SK-N-SH (cell line): Measurements from ENCODE around the gene ALPL.

Experiments
- EP300 ChIP-seq, 2 experiments: IDR thresholded peaks; 2 replicates each; pipeline versions ENCODE4 v1.4.0 to v1.6.1; 2012; ENCODE audit warnings: borderline replicate concordance in 1 of 2, low read depth in 1 of 2, low read length in 1 of 2
- MXI1 ChIP-seq: IDR thresholded peaks from 2 replicates; pipeline ENCODE4 v1.6.1; 2012; ENCODE audit warnings: mild to moderate bottlenecking, low read depth, low read length, improper control_type of control experiment
- NRF1 ChIP-seq: IDR thresholded peaks from 2 replicates; pipeline ENCODE4 v1.6.1; 2012; ENCODE audit warnings: low read depth, mild to moderate bottlenecking, low read length
- RXRA ChIP-seq: IDR thresholded peaks from 2 replicates; pipeline ENCODE4 v1.4.0; 2012; ENCODE audit warnings: low read depth, mild to moderate bottlenecking, borderline replicate concordance
- SMC3 ChIP-seq: IDR thresholded peaks from 2 replicates; pipeline ENCODE4 v1.6.1; 2012; ENCODE audit warnings: low read depth, low read length, improper control_type of control experiment
- TAF1 ChIP-seq: IDR thresholded peaks from 2 replicates; pipeline ENCODE4 v1.6.1; 2012; ENCODE audit warnings: low read depth, mild to moderate bottlenecking, low read length, moderate library complexity, borderline replicate concordance
- TF ChIP-seq, protein P1 (sequence below): IDR thresholded peaks from 2 replicates; pipeline ENCODE4 v1.4.0; 2012; ENCODE audit warnings: low read depth, borderline replicate concordance
- TF ChIP-seq, protein P2 (sequence below): fragments of 200-600 bp; sonication (generic); IDR thresholded peaks from 2 replicates; pipeline ENCODE4 v1.6.1; 2017; ENCODE audit warnings: antibody characterized with exemption, mild to moderate bottlenecking, moderate library complexity
- TF ChIP-seq, protein P3 (sequence below): IDR thresholded peaks from 2 replicates; pipeline ENCODE4; 2012
- TF ChIP-seq, protein P4 (sequence below): IDR thresholded peaks from 2 replicates; pipeline ENCODE4 v1.4.0; 2012; ENCODE audit warnings: low read depth
- TF ChIP-seq, protein P5 (sequence below): fragments of 150-350 bp; IDR thresholded peaks from 2 replicates; pipeline ENCODE4 v1.6.1; 2017; ENCODE audit warnings: antibody characterized with exemption, low read length, low read depth, borderline replicate concordance

DNA sequence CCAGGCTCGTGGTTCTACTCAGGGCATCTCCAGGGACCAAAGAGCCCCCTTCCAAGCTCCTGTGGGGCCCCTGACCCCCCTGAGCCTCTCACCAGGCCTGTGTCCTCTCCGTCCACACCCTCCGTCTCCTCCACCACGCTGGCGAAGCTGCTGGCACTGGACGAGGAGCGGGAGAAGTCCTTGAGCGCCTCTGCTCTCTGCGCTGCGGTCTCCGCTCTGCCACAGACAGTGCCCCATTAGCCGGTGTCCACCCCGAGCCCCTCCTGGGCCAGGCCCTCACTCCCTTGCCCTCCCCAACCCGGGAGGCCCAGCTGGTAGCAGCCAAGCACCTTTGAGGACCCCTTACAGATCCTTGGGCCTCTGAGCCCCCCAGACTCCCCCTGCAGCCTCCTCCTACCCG lies 90.2 kb downstream of the ALPL start:
- TF ChIP-seq, protein P1, sequence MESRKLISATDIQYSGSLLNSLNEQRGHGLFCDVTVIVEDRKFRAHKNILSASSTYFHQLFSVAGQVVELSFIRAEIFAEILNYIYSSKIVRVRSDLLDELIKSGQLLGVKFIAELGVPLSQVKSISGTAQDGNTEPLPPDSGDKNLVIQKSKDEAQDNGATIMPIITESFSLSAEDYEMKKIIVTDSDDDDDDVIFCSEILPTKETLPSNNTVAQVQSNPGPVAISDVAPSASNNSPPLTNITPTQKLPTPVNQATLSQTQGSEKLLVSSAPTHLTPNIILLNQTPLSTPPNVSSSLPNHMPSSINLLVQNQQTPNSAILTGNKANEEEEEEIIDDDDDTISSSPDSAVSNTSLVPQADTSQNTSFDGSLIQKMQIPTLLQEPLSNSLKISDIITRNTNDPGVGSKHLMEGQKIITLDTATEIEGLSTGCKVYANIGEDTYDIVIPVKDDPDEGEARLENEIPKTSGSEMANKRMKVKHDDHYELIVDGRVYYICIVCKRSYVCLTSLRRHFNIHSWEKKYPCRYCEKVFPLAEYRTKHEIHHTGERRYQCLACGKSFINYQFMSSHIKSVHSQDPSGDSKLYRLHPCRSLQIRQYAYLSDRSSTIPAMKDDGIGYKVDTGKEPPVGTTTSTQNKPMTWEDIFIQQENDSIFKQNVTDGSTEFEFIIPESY = no peak
- TF ChIP-seq, protein P2, sequence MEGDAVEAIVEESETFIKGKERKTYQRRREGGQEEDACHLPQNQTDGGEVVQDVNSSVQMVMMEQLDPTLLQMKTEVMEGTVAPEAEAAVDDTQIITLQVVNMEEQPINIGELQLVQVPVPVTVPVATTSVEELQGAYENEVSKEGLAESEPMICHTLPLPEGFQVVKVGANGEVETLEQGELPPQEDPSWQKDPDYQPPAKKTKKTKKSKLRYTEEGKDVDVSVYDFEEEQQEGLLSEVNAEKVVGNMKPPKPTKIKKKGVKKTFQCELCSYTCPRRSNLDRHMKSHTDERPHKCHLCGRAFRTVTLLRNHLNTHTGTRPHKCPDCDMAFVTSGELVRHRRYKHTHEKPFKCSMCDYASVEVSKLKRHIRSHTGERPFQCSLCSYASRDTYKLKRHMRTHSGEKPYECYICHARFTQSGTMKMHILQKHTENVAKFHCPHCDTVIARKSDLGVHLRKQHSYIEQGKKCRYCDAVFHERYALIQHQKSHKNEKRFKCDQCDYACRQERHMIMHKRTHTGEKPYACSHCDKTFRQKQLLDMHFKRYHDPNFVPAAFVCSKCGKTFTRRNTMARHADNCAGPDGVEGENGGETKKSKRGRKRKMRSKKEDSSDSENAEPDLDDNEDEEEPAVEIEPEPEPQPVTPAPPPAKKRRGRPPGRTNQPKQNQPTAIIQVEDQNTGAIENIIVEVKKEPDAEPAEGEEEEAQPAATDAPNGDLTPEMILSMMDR = no peak
- TF ChIP-seq MXI1 = no peak
- TF ChIP-seq, protein P3, sequence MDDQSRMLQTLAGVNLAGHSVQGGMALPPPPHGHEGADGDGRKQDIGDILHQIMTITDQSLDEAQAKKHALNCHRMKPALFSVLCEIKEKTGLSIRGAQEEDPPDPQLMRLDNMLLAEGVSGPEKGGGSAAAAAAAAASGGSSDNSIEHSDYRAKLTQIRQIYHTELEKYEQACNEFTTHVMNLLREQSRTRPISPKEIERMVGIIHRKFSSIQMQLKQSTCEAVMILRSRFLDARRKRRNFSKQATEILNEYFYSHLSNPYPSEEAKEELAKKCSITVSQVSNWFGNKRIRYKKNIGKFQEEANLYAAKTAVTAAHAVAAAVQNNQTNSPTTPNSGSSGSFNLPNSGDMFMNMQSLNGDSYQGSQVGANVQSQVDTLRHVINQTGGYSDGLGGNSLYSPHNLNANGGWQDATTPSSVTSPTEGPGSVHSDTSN = no peak
- no peak for TF ChIP-seq TAF1
- TF ChIP-seq NRF1 = no peak
- TF ChIP-seq, protein P4, sequence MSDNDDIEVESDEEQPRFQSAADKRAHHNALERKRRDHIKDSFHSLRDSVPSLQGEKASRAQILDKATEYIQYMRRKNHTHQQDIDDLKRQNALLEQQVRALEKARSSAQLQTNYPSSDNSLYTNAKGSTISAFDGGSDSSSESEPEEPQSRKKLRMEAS = no peak
- TF ChIP-seq, protein P5, sequence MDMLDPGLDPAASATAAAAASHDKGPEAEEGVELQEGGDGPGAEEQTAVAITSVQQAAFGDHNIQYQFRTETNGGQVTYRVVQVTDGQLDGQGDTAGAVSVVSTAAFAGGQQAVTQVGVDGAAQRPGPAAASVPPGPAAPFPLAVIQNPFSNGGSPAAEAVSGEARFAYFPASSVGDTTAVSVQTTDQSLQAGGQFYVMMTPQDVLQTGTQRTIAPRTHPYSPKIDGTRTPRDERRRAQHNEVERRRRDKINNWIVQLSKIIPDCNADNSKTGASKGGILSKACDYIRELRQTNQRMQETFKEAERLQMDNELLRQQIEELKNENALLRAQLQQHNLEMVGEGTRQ = no peak
- no peak for TF ChIP-seq SMC3
- no peak for TF ChIP-seq RXRA
- no peak for TF ChIP-seq EP300 (IDR thresholded peaks at IDR 0.05; ENCODE audit: borderline replicate concordance in 1 of 2, low read depth in 1 of 2, low read length in 1 of 2)
